Body of pancreas (tissue), 4 donors: Measurements from ENCODE around the gene UBAP2.

Source experiments
- CTCF ChIP-seq, 7 experiments: fragments of 450-650 bp in 4 of 7; fragments of 200-600 bp in 3 of 7; sonication (generic) in 3 of 7; IDR thresholded peaks; one replicate each; pipeline ENCODE4 v1.5.1; 2016 to 2019; ENCODE audit warnings: antibody characterized with exemption in 7 of 7
- POLR2A ChIP-seq, 3 donors: fragments of 450-650 bp; IDR thresholded peaks; one replicate each; pipeline ENCODE4 v1.6.1; 2016; ENCODE audit warnings: antibody characterized with exemption in 3 of 3, mild to moderate bottlenecking in 2 of 3

GRCh38 chr9:33919276-33919897 is 129.3 kb downstream of the UBAP2 start:
- TF ChIP-seq CTCF (IDR thresholded peaks at IDR 0.05) (no peak), POLR2A (IDR thresholded peaks at IDR 0.05) (no peak)
